ENCODE data around the gene DSG3. TPM values are rescaled to one million over a fixed set of nuclear protein-coding genes. Genes with fewer than 3 reads are reported as not detected.

DSG3 gene
- total RNA-seq, 1 experiment from 2014 or later, result 0.05 TPM

DNA sequence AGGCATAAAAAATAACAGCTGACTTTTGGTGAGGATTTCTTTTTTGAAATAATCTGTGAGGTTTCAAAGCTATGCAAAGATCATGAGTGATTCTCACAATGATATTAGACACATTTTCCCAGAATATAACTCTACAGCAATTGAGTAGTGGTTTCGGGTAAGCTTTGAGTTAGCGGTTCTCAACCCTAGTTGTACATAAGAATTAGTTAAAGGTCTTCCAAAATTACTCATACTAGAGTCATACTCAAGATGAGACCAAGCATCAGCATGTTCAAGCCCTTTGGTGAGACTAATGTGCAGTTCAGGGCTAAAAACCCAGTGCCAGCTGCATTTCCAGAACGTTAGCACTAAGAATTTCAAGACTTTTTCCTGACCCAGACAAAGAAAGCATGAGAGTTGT lies 39.9 kb upstream of the DSG3 start:
- ChIA-PET RAD21 (ENCODE audit: low non-redundant PET in 1 of 2, low total read pairs in 2 of 2, uncharacterized antibody in 2 of 2, unreplicated experiment in 2 of 2) (no interaction called here), POLR2A (no interaction called here), CTCF (no interaction called here)
- Histone ChIP-seq H3K4me3 (replicated peaks in 1 of 2; ENCODE audit: low read depth in 1 of 2, low read length in 2 of 2) (no peak overlapping the region), H3K27ac (ENCODE audit: low read depth, low read length) (no peak overlapping the region), H3K27me3 (ENCODE audit: insufficient read depth, low read length) (no peaks in the 10 kb centered on the region), H3K36me3 (ENCODE audit: control insufficient read depth in 1 of 2, insufficient read depth in 2 of 2, low read length in 2 of 2) (no peaks in the 10 kb centered on the region), H3K9me3 (ENCODE audit: control insufficient read depth in 1 of 2, insufficient read depth in 1 of 2, low read depth in 1 of 2, low read length in 2 of 2) (no peaks in the 10 kb centered on the region), H3K9me2 (ENCODE audit: insufficient read depth) (no peaks in the 10 kb centered on the region), H3K4me2 (ENCODE audit: low read length) (no peak overlapping the region), H2AFZ (ENCODE audit: low read depth, low read length, poor library complexity, severe bottlenecking) (no peak overlapping the region), H3K9ac (ENCODE audit: low read length) (no peak overlapping the region), H3K4me1 (ENCODE audit: control insufficient read depth in 1 of 2, insufficient read depth in 2 of 2, low read length in 2 of 2) (no peaks in the 10 kb centered on the region), H3K79me2 (ENCODE audit: insufficient read depth, low read length) (no peaks in the 10 kb centered on the region), H4K20me1 (ENCODE audit: insufficient read depth) (no peaks in the 10 kb centered on the region)
- no peak for TF ChIP-seq JUND (IDR thresholded peaks at IDR 0.05)
- no peak for TF ChIP-seq FOSL1 (IDR thresholded peaks at IDR 0.05; ENCODE audit: low read depth)
- TF ChIP-seq CBX3 (IDR thresholded peaks at IDR 0.05; ENCODE audit: low read depth), result no peak
- TF ChIP-seq, protein P1, sequence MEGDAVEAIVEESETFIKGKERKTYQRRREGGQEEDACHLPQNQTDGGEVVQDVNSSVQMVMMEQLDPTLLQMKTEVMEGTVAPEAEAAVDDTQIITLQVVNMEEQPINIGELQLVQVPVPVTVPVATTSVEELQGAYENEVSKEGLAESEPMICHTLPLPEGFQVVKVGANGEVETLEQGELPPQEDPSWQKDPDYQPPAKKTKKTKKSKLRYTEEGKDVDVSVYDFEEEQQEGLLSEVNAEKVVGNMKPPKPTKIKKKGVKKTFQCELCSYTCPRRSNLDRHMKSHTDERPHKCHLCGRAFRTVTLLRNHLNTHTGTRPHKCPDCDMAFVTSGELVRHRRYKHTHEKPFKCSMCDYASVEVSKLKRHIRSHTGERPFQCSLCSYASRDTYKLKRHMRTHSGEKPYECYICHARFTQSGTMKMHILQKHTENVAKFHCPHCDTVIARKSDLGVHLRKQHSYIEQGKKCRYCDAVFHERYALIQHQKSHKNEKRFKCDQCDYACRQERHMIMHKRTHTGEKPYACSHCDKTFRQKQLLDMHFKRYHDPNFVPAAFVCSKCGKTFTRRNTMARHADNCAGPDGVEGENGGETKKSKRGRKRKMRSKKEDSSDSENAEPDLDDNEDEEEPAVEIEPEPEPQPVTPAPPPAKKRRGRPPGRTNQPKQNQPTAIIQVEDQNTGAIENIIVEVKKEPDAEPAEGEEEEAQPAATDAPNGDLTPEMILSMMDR (IDR thresholded peaks at IDR 0.05 in 2 of 3, conservative IDR thresholded peaks at IDR 0.05 in 1 of 3; ENCODE audit: borderline replicate concordance in 1 of 3, insufficient read depth in 1 of 3, low read depth in 2 of 3, low read length in 2 of 3), result no peak
- TF ChIP-seq, protein P2, sequence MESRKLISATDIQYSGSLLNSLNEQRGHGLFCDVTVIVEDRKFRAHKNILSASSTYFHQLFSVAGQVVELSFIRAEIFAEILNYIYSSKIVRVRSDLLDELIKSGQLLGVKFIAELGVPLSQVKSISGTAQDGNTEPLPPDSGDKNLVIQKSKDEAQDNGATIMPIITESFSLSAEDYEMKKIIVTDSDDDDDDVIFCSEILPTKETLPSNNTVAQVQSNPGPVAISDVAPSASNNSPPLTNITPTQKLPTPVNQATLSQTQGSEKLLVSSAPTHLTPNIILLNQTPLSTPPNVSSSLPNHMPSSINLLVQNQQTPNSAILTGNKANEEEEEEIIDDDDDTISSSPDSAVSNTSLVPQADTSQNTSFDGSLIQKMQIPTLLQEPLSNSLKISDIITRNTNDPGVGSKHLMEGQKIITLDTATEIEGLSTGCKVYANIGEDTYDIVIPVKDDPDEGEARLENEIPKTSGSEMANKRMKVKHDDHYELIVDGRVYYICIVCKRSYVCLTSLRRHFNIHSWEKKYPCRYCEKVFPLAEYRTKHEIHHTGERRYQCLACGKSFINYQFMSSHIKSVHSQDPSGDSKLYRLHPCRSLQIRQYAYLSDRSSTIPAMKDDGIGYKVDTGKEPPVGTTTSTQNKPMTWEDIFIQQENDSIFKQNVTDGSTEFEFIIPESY (IDR thresholded peaks at IDR 0.05; ENCODE audit: extremely low read depth, insufficient replicate concordance, low read length), result no peak
- no peak for ATAC-seq
- intact Hi-C loops (cut with micrococcal nuclease), result no loop called here
- no TSS peak for BruUV-seq (replicated peaks)
- DNase-seq (ENCODE audit: low read depth, low spot score), result no peak

DNA sequence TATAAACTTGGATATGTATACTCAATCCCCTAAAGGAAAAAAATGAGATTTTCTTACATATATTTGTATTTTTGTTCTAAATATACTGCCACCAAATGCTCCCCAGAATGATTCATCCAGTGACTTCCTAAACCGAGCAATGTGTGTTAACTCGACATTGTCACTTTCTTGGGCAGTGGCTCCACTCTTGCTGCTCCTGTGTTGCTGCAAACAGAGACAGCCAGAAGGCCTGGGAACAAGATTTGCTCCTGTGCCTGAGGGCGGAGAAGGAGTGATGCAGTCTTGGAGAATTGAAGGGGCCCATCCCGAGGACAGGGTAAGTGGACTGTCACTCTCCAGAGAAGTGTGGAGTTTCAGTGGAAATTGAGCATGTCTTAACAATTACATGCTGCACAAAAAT lies 38.3 kb upstream of the DSG3 start:
- TF ChIP-seq POLR2A (IDR thresholded peaks at IDR 0.05; ENCODE audit: borderline replicate concordance, extremely low read depth, insufficient read depth, insufficient read length), result no peak
- TF ChIP-seq CEBPB (IDR thresholded peaks at IDR 0.05; ENCODE audit: low read depth), result no peak
- no peak for TF ChIP-seq ZFX (IDR thresholded peaks at IDR 0.05)
- TF ChIP-seq, protein P3, sequence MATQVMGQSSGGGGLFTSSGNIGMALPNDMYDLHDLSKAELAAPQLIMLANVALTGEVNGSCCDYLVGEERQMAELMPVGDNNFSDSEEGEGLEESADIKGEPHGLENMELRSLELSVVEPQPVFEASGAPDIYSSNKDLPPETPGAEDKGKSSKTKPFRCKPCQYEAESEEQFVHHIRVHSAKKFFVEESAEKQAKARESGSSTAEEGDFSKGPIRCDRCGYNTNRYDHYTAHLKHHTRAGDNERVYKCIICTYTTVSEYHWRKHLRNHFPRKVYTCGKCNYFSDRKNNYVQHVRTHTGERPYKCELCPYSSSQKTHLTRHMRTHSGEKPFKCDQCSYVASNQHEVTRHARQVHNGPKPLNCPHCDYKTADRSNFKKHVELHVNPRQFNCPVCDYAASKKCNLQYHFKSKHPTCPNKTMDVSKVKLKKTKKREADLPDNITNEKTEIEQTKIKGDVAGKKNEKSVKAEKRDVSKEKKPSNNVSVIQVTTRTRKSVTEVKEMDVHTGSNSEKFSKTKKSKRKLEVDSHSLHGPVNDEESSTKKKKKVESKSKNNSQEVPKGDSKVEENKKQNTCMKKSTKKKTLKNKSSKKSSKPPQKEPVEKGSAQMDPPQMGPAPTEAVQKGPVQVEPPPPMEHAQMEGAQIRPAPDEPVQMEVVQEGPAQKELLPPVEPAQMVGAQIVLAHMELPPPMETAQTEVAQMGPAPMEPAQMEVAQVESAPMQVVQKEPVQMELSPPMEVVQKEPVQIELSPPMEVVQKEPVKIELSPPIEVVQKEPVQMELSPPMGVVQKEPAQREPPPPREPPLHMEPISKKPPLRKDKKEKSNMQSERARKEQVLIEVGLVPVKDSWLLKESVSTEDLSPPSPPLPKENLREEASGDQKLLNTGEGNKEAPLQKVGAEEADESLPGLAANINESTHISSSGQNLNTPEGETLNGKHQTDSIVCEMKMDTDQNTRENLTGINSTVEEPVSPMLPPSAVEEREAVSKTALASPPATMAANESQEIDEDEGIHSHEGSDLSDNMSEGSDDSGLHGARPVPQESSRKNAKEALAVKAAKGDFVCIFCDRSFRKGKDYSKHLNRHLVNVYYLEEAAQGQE (IDR thresholded peaks at IDR 0.05; ENCODE audit: low read depth), result no peak
- no peak for TF ChIP-seq EGR1 (IDR thresholded peaks at IDR 0.05; ENCODE audit: low read depth)
- no peak for TF ChIP-seq SP1 (IDR thresholded peaks at IDR 0.05; ENCODE audit: low read depth)
- no peak for TF ChIP-seq FOSL1 (IDR thresholded peaks at IDR 0.05; ENCODE audit: low read depth)
- no peak for ATAC-seq
- Histone ChIP-seq H3K9me3 (ENCODE audit: control insufficient read depth in 1 of 2, insufficient read depth in 1 of 2, low read depth in 1 of 2, low read length in 2 of 2) (no peaks in the 10 kb centered on the region), H3K36me3 (ENCODE audit: control insufficient read depth in 1 of 2, insufficient read depth in 2 of 2, low read length in 2 of 2) (no peaks in the 10 kb centered on the region), H3K4me3 (replicated peaks in 1 of 2; ENCODE audit: low read depth in 1 of 2, low read length in 2 of 2) (no peak overlapping the region), H3K4me1 (ENCODE audit: control insufficient read depth in 1 of 2, insufficient read depth in 2 of 2, low read length in 2 of 2) (no peaks in the 10 kb centered on the region), H2AFZ (ENCODE audit: low read depth, low read length, poor library complexity, severe bottlenecking) (no peak overlapping the region), H3K27ac (ENCODE audit: low read depth, low read length) (no peak overlapping the region), H3K79me2 (ENCODE audit: insufficient read depth, low read length) (no peaks in the 10 kb centered on the region), H3K27me3 (ENCODE audit: insufficient read depth, low read length) (no peaks in the 10 kb centered on the region), H3K9me2 (ENCODE audit: insufficient read depth) (no peaks in the 10 kb centered on the region), H4K20me1 (ENCODE audit: insufficient read depth) (no peaks in the 10 kb centered on the region), H3K9ac (ENCODE audit: low read length) (no peak overlapping the region), H3K4me2 (ENCODE audit: low read length) (no peak overlapping the region)
- intact Hi-C loops (cut with micrococcal nuclease), result no loop called here
- ChIA-PET POLR2A (no interaction called here), CTCF (no interaction called here), RAD21 (ENCODE audit: low non-redundant PET in 1 of 2, low total read pairs in 2 of 2, uncharacterized antibody in 2 of 2, unreplicated experiment in 2 of 2) (no interaction called here)
- no TSS peak for BruUV-seq (replicated peaks)
- no peak for DNase-seq (ENCODE audit: low read depth, low spot score)
